GM15510 (cell line): ENCODE measurements around the gene PIWIL4.

Experiments
- POLR2A ChIP-seq: IDR thresholded peaks from 3 replicates; pipeline ENCODE4 v1.6.1; 2011; ENCODE audit warnings: borderline replicate concordance; ENCODE audit not compliant: insufficient read length; ENCODE audit errors: extremely low read depth

Gene PIWIL4

GRCh38 chr11:94593030-94593429 is 25.9 kb downstream of the PIWIL4 start:
- TF ChIP-seq POLR2A = no peak

GRCh38 chr11:94595076-94595475 is 27.9 kb downstream of the PIWIL4 start:
- no peak for TF ChIP-seq POLR2A

DNA sequence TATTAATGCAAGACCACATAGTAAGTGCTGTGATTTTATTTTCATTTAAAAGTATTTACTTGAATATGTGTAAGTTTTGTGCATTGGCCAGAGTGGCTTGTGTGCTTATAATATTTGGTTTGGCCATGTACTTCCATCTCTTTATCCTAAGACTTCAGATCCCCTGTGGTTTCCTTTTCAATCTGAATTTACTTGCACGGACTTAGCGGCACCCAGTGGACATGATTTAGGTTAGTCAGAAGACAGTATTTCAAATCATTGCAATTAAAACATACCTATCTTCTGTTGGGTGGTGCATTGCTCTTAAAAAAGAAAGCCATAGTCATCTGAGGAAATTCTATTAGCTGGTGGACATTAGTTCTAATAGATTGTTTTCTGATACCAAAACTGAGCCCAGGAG is 30.7 kb downstream of the PIWIL4 start:
- no peak for TF ChIP-seq POLR2A

- no peak for TF ChIP-seq POLR2A
Measured at GRCh38 chr11:94599510-94599909, 32.3 kb downstream of the PIWIL4 start.

GRCh38 chr11:94602430-94603372 is 35.5 kb downstream of the PIWIL4 start:
- no peak for TF ChIP-seq POLR2A

DNA sequence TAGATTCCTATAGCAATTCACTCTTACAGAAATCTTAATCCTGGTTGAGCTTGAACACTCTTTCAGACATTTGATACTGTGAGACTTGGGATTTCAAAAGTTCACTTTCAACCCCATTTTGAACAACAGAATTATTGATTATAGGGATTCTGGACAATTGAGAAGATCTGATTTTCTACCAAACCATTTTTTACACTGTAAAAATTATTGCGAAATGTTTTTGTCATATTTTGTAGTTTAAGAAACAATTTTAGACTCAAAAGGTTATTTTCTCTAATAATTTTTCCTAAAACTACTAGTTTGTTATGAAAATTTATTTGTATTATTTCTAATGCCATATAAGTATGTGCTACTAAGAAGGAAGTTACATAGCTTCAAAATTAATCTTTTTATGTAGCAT is 36.4 kb downstream of the PIWIL4 start:
- no peak for TF ChIP-seq POLR2A

GRCh38 chr11:94604482-94604881 is 37.3 kb downstream of the PIWIL4 start:
- no peak for TF ChIP-seq POLR2A

DNA sequence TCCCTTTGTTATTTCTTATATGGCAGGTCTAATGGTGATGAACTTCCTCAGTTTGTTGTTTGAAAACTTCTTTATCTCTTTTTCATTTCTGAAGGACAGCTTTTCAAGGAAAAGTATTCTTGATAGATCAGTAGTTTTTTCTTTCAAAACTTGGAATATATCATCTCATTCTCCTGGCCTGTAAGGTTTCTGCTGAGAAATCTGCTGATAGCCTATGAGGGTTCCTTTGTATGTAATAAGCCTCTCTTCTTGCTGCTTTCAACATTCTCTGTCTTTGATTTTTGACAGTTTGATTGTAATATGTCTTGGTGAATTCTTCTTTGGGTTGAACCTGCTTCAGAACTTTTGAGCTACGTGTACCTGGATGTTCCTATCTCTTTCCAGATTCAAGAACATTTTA is 46.0 kb downstream of the PIWIL4 start:
- TF ChIP-seq POLR2A = no peak

DNA sequence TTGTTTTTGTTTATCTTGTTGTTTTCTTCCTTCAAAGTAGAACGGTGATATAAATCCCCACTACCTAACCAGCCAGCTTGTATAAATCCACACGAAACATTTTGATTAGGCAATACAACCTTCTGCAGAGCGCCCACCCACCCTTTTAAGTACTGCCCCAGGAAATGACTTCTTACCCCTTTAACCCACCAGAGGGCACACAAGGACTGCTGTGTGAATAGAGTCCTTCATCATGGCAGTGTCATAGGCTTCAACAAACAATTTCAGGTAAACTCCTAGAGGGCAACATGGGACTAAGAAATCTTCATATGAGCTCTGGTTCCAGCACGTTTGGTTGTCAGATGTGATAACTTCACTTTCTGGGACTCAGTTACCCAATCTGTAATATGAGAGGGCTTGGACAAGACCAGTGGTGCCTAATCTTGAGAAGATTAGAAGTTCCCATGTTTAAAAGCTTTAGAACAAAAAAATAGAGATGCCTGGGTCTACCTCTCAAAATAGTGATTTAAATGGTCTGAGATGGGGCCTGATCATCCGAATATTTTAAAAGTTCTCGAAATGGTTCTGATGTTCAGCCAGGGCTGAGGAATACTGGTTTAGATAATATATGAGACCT is 56.1 kb downstream of the PIWIL4 start:
- no peak for TF ChIP-seq POLR2A

- TF ChIP-seq POLR2A = no peak
Measured at GRCh38 chr11:94629741-94630140, 62.6 kb downstream of the PIWIL4 start.

DNA sequence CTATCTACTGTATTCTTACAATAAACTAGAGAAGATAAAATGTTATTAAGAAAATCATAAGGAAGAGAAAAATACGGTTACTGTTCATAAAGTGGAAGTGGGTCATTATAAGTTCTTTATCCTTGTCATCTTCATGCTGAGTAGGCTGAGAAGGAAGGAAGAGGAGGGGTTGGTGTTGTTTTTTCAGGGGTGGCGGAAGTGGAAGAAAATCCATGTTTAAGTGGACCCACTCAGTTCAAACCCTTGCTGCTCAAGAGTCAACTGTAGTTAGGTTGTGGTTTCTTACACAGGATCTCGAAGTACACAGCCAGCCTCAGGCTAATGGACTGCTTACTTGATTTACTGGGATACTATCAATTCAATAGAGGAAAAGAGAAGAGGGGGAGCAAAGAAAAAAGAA is 63.1 kb downstream of the PIWIL4 start:
- no peak for TF ChIP-seq POLR2A

GRCh38 chr11:94632356-94632755 is 65.2 kb downstream of the PIWIL4 start:
- no peak for TF ChIP-seq POLR2A

DNA sequence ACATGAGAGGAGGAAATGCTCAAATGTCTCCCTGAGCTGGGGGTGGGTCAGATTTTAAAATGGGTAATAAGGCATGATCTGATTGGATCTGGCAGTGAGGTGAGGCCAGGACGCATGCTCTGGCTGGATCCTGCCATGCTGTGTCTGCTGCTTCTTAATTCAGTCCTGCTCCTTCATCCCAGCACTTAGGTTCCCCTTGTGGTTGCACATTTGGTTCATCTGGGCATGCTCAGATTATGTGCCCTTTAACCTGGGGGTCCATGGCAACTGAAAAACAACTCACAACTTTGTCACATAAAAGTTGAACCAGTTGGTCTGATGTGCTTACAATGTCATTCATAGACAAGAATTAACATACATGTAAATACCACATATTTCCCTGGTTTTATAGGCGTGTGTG is 67.9 kb downstream of the PIWIL4 start:
- no peak for TF ChIP-seq POLR2A

- no peak for TF ChIP-seq POLR2A
Measured at GRCh38 chr11:94636388-94636949, 69.3 kb downstream of the PIWIL4 start.

- TF ChIP-seq POLR2A = no peak
Measured at GRCh38 chr11:94638301-94638901, 71.2 kb downstream of the PIWIL4 start.
